Kidney epithelial cell (primary cell): ENCODE measurements around the gene ZDHHC22. TPM values are rescaled to one million over a fixed set of nuclear protein-coding genes. Genes with fewer than 3 reads are reported as not detected.

Experiments
- DNase-seq: peaks from one replicate; pipeline ENCODE4 v3.0.0-alpha.2; 2010; ENCODE audit warnings: low read depth
- H3K27me3 ChIP-seq: 2 replicates; pipeline ENCODE4 v1.6.0; 2011; ENCODE audit warnings: low read length; ENCODE audit not compliant: control insufficient read depth, insufficient read depth
- H3K36me3 ChIP-seq: 2 replicates; pipeline ENCODE4 v1.5.1; 2011; ENCODE audit warnings: low read length; ENCODE audit not compliant: control insufficient read depth, insufficient read depth
- H3K4me3 ChIP-seq: 2 replicates; pipeline ENCODE4 v1.5.1; 2011; ENCODE audit warnings: low read depth, mild to moderate bottlenecking, control low read depth, low read length
- CTCF ChIP-seq: IDR thresholded peaks from 2 replicates; pipeline ENCODE4 v1.5.1; 2011; ENCODE audit warnings: mild to moderate bottlenecking, moderate library complexity, low read length, control low read depth, inconsistent platforms; ENCODE audit not compliant: insufficient read depth, poor library complexity, severe bottlenecking
- total RNA-seq: library from RNA; depleted of rRNA; stranded (reverse); fragments of >200 nt; gene quantifications from 2 replicates; pipeline ENCODE4 v1.2.3, GENCODE V29; 2015

ZDHHC22 gene
- total RNA-seq, 1 donor from 2014 or later: 0.21 TPM

DNA sequence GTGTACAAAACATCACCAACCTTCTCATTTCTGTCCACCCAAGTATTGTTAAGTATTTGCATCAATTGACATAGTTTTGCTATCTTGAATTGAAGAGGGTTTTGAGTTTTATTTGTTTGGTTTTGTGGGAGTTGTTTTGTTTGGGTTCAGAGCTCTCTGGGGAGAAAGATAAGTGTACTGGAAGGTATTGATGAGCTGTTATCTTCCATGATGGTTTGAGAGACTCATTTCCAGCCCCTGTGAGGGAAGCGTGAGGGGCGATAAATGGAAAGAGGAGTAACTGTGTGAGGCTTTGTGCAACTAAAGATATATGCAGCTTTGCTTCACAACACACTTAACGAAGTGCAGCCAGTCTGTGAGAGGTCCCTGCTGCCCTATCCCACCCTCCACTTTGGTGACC lies 59.2 kb downstream of the ZDHHC22 start:
- Histone ChIP-seq H3K4me3 (no peak overlapping the region), H3K27me3 (no peaks in the 10 kb centered on the region), H3K36me3 (no peaks in the 10 kb centered on the region)
- no peak for DNase-seq
- no peak for TF ChIP-seq CTCF

Other genes starting within 250 kb of the ZDHHC22 start
- gene IRF2BPL, start 113.1 kb downstream of the ZDHHC22 start, total RNA-seq: 70.2 and 79.7 TPM in 2 replicates
- 13.6 and 15.9 TPM in 2 replicates for gene CIPC, start 43.5 kb downstream of the ZDHHC22 start, total RNA-seq
- gene TMEM63C, start 40.0 kb upstream of the ZDHHC22 start, total RNA-seq: 0.62 and 1.1 TPM in 2 replicates
- gene NGB, start 129.4 kb upstream of the ZDHHC22 start, total RNA-seq: not detected in 2 replicates
- 21.5 and 34.1 TPM in 2 replicates for gene POMT2, start 179.1 kb upstream of the ZDHHC22 start, total RNA-seq
- 37.2 and 48.0 TPM in 2 replicates for gene GSTZ1, start 179.2 kb upstream of the ZDHHC22 start, total RNA-seq
- 9.7 and 10.9 TPM in 2 replicates for gene TMED8, start 235.3 kb upstream of the ZDHHC22 start, total RNA-seq
- 1.9 and 15.5 TPM in 2 replicates for gene SAMD15, start 235.6 kb upstream of the ZDHHC22 start, total RNA-seq